Measurements from ENCODE around the gene UBE2R2.

- TF ChIP-seq POLR2AphosphoS5 (IDR thresholded peaks at IDR 0.05; ENCODE audit: low read depth, low read length): no peak
- no peak for TF ChIP-seq POLR2A (IDR thresholded peaks at IDR 0.05; ENCODE audit: low read depth, low read length)
Measured at GRCh38 chr9:33905137-33905536, 88.2 kb downstream of the UBE2R2 start.
